Measurements from ENCODE around the gene TRIML1.

Gene TRIML1, protein sequence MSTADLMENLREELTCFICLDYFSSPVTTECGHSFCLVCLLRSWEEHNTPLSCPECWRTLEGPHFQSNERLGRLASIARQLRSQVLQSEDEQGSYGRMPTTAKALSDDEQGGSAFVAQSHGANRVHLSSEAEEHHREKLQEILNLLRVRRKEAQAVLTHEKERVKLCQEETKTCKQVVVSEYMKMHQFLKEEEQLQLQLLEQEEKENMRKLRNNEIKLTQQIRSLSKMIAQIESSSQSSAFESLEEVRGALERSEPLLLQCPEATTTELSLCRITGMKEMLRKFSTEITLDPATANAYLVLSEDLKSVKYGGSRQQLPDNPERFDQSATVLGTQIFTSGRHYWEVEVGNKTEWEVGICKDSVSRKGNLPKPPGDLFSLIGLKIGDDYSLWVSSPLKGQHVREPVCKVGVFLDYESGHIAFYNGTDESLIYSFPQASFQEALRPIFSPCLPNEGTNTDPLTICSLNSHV

DNA sequence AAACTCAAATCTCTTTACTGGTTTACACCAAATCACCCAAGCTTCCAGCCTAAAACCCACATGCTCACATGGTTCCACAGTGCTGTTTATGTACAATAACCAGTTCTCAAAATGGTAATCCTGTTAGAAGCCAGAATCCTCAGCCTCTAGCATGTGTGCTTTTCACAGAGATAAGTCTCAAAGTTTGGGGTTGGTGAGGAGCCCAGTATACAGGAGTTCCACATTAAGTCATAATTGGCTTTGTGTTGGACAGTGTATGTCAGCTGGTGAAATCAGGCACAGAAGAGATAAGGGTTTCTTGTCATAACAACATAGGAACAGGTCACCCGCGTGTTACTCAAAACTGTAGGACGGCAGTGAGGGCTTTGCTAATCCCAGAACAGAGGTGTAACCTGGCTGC is at the start of gene TRIML1:
TSS of gene TRIML1 (plus strand) at position 301 of the 400 bp plus-strand sequence. CDS start 118 bp downstream, outside the sequence.
- DNase-seq (ENCODE audit: low read depth in 1 of 2, low spot score in 1 of 2) = no peak

DNA sequence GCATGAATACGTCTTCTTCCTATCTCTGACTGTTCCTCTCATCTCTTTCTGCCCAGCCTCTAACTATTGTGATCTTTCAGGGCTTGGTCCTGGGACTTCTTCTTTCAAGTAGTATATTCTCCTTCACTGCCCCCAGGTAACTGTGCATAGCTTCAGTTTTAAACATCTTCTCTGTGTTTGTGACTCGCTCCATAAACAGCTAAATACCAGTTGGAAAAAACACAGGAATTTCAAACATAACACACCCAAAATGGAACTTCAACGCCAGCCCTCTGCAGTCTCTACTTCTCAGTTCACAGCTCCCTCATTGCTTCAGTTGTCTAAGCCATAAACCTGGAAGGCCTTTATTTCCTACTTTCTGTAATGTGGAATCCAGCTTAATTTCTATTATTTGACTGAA is 46.4 kb upstream of the TRIML1 start:
- no peak for DNase-seq (ENCODE audit: low read depth in 1 of 2, low spot score in 1 of 2)

DNA sequence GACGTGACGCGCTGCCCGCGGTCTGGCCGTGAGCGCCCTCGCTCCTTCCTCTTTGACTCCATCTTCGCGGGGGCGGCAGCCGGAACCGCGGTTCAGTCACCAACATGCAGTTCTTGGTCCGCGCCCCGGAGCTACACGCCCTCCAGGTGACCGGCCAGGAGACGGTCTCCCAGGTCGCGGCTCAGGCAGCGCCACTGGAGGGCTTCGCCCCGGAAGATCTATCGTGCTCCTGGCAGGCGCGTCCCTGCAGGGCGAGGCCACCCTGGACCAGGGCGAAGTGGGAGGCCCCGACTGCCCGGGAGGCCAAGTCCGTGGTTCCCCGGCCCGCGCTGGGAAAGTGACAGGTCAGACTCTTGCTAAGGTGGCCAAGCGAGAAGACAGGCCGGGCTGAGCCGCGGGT is 32.8 kb upstream of the TRIML1 start:
- DNase-seq (ENCODE audit: low read depth in 1 of 2, low spot score in 1 of 2) = no peak

DNA sequence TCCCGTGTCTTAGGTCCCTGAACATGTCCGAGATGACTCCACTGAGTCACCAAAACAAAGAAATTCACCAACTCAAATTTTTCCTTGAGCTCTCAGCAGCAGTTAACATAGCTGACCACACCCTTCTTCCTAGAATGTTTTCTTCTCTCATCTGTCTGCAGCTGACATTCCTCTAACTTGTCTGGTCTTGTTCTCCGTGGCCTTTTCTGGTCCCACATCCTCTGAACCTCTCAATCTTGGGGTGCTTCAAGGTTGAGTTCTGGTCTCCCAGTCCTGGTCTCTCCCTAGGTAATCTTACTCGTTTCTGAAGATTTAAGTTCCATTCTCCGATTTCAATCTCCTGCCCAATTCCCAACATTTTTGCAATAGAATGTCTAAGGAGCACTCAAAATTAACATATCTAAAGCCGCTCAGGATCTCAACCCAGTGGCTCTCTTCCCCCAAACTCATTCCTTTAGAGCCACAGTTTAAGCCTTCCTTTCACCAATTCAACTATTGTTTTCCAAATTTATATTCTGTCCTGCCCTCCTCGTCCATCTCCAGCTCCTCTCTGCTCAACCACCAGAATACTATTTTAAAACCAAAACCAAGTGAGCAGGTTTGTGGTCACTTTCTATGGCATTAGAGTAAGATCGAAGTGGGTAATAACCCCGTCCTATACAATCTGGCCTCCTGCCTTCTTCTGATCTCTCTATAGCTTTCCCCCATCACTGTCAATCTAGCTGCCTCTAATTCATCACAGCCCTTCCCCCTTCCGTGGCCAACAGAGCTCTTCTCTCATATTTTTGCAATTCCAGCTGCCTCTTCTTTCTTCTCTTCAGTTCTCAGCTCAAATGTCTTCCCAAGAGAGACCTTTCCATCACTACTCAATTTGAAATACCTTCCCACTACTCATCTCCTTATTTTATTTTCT is 31.1 kb upstream of the TRIML1 start:
- no peak for DNase-seq (ENCODE audit: low read depth in 1 of 2, low spot score in 1 of 2)

DNA sequence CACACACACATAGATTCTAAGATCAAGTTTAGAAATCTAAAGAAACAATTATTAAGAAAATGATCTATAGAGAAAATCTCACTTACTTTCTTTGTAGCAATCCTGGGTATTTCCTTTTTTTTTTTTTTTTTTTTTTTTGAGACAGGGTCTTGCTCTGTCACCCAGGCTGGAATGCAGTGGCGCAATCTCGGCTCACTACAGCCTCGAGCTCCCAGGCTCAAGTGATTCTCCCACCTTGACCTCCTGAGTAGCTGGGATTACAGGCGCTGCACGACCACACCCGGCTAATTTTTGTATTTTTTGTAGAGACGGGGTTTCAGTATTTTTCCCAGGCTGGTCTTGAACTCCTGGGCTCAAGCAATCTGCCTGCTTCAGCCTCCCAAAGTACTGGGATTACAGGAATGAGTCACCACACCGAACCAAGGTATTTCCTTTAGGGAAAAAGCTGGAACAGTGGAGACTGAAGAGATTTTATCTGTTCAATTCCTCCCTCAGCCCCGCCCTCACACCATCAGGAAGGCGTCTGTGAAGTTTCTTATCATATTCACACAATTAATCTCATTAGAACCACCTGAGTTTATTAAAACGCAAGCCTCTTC is 30.0 kb upstream of the TRIML1 start, which contains the start of gene TRIML2:
TSS of gene TRIML2 (minus strand) at position 447 of the 599 bp plus-strand sequence. CDS start 4,235 bp downstream, outside the sequence.
- no peak for DNase-seq (ENCODE audit: low read depth in 1 of 2, low spot score in 1 of 2)

DNA sequence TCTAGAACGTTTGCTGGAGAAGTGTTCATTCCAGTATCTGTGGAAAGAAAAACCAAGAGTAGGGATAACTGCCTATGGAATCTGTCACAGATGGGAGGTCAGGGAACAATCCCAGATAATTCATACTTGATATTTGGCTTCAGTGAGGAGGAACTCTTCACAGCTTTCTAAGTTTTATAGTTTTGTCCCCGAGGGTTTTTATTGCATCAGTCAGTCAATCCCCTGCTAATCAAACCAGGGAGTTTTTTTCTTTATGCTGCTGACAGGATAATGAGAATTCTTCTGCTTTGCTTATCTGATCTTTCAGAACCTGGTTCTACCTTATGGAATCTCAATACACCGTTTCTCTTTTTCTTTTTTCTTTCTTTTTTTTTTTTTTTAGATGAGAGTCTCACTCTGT is 29.2 kb upstream of the TRIML1 start:
- DNase-seq (ENCODE audit: low read depth in 1 of 2, low spot score in 1 of 2) = no peak

DNA sequence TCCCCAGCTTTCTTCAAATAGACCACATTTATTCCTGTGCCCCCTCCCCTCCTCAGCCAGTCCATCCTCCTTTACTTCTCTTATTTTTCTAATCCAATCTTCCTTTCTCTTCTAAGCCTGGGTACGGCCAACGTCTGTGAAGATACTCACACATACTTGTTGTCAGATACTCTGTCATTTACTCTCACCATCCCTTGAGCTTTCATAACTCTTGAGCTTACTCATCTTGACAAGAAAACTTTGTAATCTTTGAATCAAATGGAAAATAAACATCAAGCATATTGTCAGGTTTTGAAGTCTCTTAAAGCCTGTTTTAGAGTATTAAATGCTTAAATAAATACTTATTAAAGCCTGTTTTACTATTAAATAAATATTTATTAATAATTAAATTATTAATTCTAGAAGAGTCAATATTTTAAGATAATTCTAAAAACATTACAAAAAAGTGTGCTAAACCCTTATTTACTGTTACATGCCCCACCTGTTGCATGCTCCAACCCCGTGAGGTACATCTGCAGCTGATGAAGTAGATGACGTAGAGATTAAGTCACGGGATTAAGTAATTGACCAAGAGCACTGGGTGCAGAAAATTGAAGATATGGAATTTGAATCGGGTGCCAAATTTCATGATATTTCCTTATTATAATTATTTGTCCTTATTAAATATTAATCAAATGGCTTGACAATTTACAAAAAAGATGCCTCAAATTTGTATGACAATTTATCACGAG is 28.3 kb upstream of the TRIML1 start:
- DNase-seq (ENCODE audit: low read depth in 1 of 2, low spot score in 1 of 2) = no peak

DNA sequence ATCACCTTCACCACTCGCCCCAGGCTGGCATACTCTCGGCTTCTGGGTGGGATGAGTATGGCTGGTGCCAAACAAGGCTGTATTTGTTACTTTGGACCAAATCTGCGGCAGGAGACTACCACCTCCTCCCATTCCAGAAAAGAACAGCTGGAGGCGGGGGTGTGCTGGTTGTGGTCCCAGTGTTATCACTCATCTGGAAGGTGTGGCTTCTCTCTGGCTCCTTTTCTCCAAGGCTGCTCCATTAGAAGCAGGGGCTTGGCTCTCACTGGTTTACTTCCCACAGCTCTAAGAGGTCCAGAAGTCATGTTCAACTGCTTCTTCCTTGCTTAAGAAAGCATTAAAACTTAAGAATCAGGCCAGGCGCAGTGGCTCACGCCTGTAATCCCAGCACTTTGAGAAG is 27.3 kb upstream of the TRIML1 start:
- DNase-seq (ENCODE audit: low read depth in 1 of 2, low spot score in 1 of 2) = no peak

DNA sequence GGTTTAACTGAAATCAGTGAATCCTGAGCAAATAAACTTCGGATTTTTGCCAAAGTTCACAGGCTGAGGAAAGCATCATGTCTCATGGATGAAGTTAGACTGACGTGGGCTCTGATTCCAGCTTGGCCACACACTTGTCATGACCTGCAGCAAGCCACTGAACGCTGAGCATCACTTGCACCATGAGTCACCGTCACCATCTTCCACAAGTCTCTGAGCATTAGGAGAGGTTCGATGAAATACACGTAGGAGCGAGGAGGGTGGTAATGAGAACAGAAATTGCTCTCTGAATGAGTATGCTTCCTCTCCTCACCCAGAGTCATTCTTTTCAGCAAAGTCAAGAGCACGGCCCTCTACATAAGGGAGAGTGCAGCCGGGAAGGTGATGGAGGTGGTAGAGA is 26.1 kb upstream of the TRIML1 start:
- DNase-seq (ENCODE audit: low read depth in 1 of 2, low spot score in 1 of 2) = no peak

DNA sequence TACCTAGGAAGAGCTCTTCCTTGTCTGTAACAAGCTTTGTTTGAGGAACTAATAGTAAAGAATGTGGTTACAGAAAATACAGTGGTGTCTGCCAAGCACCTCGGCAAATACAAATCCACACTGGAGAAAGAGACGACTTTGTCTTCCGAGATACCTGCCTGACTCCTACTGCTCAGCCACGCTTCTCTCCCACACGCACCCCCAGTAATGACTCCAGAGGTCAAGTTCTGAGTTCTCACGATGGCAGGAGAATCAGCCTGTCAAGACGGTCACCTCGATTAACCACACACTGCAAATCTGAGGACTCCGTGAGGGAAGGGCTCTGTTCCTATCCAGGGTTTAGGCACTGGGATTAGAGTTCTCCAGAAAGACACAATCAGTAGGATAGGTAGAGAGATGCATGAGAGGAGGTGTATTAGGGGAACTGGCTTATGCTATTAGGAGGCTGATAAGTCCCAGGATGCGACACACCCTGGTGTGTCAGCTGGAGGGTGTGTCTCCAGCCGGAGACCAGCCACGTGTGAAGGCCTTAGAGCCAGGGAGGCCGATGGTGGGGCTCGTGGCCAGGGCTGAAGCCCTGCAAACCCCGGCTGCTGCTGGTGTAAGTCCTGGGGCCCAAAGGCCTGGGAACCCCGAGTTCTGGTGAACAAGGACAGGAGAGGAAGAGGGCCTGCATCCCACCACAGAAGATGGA is 21.5 kb upstream of the TRIML1 start:
- DNase-seq (ENCODE audit: low read depth in 1 of 2, low spot score in 1 of 2) = no peak

DNA sequence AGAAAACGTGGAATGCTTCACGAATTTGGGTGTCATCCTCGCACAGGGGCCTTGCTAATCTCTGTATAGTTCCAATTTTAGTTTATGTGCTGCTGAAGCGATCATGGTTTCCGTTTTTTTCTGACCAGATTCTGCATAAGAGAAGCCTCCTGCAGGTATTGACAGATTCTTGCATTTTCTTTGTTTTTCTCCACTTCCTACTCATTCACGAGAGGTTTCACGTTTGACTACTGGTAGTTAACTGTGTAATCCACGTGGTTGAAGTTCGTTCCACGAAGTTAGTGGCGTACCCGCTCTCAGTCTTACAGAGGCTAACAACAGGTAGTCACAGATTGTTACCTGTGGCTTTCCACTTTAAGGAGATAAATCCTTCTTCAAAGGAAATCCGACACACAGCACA is 17.7 kb upstream of the TRIML1 start:
- DNase-seq (ENCODE audit: low read depth in 1 of 2, low spot score in 1 of 2) = no peak

DNA sequence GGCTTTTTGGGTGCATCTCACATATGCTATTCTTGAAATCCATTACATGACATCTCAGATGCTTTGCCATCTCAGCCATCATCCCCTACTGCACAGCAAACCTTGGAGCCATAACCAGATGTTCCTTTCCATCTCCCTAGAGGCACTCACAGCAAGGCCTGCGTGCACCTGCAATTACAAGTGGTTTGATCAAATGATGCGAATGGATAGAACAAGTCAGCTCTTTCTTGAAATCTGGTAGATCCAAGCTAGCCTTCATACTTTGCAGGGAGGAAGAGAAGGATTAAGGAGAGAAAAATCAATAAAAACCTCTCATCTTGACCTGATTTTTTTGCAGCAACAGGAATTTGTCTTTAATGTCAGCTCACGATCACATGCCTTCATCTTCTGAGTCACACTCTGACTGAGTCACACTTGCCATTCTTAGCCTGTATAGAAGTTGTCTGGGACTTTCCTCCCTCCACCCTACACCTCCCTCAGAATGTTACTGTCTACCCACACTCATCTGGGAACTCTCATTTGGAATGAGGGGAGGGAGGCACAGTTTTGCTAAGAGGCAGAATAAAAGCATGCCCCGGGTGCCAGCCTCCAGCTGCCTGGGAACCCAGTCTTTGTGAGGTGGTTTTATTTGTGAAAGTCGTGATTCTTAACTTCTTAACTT is 11.9 kb upstream of the TRIML1 start:
- DNase-seq (ENCODE audit: low read depth in 1 of 2, low spot score in 1 of 2) = no peak

DNA sequence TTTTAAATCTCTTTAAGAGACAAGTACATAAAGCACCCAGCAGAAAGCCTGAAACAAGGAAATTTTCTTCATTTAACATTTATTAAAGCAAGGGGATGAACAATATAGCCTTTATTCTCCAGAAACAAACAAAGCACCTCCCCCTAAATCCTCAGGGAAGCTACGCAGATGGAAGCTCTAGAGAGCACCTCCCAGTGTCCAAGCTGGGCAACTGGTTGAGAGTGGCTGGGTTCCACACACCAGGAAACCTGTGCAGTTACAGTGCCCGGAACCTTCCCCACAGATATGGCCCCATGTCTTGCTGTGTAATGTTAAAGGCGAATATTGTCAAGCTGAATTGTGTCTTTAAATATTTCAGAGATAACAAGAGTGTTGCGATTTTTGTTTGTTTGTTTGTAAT is 8.9 kb upstream of the TRIML1 start:
- DNase-seq (ENCODE audit: low read depth in 1 of 2, low spot score in 1 of 2) = no peak

DNA sequence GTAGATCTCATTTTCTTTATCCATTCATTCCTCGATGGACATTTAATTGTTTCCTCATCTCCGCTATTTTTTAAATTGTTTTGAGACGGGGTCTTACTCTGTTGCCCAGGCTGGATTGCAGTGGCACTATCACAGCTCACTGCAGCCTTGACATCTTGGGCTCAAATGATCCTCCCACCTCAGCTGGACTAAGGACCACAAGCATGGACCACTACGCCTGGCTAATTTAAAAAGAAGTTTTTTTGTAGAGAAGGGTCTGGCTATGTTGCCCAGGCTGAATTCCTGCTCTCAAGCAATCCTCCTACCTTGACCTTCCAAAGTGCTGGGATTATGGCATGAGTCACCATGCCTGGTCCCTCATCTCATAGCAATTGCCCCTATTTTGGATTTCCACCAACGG is 7.0 kb upstream of the TRIML1 start:
- DNase-seq (ENCODE audit: low read depth in 1 of 2, low spot score in 1 of 2) = no peak

DNA sequence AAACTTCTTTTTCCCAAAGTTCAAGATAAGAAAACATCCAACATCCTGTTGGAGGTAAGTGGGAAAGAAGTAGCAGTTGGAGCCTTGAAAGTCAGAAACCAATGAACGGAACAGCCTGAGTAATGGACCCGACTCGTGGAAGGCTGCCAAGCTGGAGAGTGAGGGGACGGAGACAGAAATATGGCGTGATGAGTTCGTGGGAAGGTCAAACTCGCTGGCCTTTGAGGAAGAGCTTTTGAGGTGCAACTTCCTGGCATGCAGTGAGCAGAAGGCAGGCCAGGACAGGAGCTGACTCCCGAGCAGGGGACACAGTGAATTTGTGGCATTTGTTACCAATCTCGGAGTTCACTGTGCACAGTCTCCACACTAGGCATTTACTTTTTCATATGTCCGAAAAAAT is 1.0 kb upstream of the TRIML1 start:
- no peak for DNase-seq (ENCODE audit: low read depth in 1 of 2, low spot score in 1 of 2)

DNA sequence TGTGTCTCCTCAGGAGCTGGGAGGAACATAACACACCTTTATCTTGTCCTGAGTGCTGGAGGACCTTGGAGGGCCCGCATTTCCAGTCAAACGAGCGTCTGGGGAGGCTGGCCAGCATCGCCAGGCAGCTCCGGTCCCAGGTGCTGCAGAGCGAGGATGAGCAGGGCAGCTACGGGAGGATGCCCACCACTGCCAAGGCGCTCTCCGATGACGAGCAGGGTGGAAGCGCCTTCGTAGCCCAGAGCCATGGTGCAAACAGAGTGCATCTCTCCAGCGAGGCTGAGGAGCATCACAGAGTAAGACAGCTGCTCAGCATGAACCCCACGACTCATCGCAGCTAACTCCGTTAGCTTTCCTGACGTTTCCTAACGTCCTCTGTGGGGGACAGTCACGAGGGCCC is 430 bp downstream of the TRIML1 start:
- DNase-seq (ENCODE audit: low read depth in 1 of 2, low spot score in 1 of 2) = no peak

DNA sequence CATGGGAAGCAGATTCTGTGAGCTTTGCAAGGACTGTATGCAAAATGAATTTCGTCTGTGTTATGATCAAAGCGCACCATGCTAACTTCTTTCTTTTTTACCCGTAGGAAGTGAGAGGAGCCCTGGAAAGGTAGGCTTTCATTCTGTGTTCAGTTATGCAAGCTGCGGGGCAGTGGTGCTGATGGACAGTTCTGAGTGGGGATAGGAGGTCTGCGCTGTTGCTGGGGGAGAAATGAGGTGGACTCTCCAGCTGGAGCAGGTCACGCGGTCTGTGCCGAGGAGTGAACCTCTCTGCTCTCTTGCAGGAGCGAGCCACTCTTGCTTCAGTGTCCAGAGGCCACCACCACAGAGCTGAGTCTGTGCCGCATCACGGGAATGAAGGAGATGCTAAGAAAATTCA is 4.5 kb downstream of the TRIML1 start:
- no peak for DNase-seq (ENCODE audit: low read depth in 1 of 2, low spot score in 1 of 2)

DNA sequence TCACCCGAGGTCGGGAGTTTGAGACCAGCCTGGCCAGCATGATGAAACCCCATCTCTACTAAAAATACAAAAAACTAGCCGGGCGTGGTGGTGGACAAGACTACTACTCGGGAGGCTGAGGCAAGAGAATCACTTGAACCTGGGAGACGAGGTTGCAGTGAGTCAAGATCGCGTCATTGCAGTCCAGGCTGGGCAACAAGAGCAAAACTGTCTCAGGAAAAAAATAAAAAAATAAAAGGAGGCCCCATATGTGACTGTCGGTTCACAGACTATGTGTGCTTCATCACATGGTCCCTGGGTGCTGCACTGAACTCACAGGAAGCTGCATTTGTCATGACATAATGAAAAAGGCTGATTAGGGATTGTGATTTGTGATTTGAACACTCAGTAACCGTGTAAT is 6.4 kb downstream of the TRIML1 start:
- DNase-seq (ENCODE audit: low read depth in 1 of 2, low spot score in 1 of 2) = no peak

DNA sequence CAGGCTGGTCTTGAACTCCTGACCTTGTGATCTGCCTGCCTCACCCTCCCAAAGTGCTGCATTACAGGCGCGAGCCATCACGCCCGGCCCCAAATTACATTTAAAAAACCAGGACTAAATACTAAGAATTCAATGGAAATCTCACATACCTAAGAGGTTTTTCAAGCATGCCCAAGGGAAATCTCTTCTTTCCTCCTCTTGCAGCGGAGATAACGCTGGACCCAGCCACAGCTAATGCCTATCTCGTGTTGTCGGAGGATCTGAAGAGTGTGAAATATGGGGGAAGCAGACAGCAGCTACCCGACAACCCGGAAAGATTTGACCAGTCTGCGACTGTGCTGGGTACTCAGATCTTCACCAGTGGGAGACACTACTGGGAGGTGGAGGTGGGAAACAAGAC is 7.4 kb downstream of the TRIML1 start:
- no peak for DNase-seq (ENCODE audit: low read depth in 1 of 2, low spot score in 1 of 2)

DNA sequence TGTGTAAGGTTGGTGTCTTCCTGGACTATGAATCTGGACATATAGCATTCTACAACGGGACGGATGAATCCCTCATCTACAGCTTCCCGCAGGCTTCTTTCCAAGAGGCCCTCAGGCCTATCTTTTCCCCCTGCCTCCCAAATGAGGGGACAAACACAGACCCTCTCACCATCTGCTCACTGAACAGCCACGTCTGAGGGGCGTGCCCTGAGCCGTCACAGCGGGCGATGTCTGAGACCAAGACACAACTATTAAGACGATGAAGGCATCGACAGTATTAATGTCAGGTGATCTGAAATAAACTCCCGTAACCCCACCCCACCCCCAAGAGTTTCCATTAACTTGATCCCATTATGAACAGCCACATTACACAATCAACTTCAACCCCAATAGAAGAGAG is 7.9 kb downstream of the TRIML1 start:
- DNase-seq (ENCODE audit: low read depth in 1 of 2, low spot score in 1 of 2) = no peak
